Measurements from ENCODE around the gene DNAH14.
"Not testable (repeated sequence)": the region's sequence is repeated elsewhere in the genome, so short reads cannot be mapped to it uniquely, and the experiment has no call there.

DNAH14 gene

DNA sequence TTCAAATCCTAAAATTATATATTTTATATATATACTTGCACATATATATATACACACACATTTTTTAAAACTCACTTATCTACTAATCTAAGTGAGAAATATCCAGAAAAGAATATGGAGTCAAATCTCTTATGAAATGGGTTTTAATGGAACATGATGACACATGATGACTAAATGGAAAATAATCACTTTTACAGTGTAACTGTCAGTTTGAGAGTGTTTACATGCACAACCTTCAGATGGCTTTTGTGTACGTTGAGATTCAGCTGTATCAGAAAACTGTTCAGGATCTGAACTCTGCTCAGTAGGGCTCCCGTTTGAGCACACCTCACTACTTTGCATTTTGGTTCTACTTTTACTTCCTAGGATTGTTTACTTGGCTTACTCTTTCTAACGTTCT, 189.8 kb downstream of the DNAH14 start:
- no peak for DNase-seq (ENCODE audit: low read depth)
- TF ChIP-seq, protein P1, sequence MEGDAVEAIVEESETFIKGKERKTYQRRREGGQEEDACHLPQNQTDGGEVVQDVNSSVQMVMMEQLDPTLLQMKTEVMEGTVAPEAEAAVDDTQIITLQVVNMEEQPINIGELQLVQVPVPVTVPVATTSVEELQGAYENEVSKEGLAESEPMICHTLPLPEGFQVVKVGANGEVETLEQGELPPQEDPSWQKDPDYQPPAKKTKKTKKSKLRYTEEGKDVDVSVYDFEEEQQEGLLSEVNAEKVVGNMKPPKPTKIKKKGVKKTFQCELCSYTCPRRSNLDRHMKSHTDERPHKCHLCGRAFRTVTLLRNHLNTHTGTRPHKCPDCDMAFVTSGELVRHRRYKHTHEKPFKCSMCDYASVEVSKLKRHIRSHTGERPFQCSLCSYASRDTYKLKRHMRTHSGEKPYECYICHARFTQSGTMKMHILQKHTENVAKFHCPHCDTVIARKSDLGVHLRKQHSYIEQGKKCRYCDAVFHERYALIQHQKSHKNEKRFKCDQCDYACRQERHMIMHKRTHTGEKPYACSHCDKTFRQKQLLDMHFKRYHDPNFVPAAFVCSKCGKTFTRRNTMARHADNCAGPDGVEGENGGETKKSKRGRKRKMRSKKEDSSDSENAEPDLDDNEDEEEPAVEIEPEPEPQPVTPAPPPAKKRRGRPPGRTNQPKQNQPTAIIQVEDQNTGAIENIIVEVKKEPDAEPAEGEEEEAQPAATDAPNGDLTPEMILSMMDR (IDR thresholded peaks at IDR 0.05; ENCODE audit: low read depth, low read length, missing control alignments): no peak
- no peak overlapping the region for H3K4me3 ChIP-seq (ENCODE audit: low read depth, low read length)

DNA sequence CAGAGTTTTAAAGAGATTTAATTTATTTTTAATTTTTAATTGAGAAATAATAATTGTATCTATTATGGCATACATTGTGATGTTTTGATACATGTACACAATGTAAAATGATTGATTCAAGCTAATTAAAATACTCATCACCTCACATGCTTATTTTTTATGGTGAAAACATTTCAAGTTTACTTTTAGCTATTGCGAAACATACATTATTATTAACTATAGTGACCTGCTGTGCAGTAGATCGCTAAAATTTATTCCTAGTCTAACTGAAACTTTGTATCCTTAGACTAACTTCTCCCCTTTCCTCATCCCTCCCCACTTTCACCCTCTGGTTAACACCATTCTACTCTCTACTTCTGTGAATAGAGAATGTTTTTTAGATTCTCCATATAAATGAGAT, 191.6 kb downstream of the DNAH14 start:
- H3K4me3 ChIP-seq (ENCODE audit: low read depth, low read length): no peak overlapping the region
- TF ChIP-seq, protein P1 (IDR thresholded peaks at IDR 0.05; ENCODE audit: low read depth, low read length, missing control alignments): no peak
- DNase-seq (ENCODE audit: low read depth): no peak

DNA sequence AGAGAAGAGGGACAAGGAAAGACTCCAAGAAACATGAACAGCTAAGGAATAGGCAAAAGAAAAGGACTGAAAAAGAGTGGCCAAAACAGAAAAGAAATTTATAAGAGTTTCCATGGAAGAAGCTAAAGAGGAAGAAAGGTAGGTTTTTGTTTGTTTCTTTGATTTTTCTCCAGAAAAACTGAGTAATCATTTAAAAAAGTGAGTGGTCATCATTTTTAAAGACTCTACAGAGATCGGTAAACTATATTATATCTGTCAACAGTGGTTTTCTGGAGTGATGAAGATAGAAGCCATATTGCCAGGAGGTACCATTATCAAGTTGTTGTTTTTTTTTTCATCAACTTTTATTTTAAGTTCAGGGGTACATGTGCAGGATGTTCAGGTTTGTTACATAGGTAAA, 202.4 kb downstream of the DNAH14 start:
- DNase-seq (ENCODE audit: low read depth): no peak
- TF ChIP-seq, protein P1 (IDR thresholded peaks at IDR 0.05; ENCODE audit: low read depth, low read length, missing control alignments): no peak

DNA sequence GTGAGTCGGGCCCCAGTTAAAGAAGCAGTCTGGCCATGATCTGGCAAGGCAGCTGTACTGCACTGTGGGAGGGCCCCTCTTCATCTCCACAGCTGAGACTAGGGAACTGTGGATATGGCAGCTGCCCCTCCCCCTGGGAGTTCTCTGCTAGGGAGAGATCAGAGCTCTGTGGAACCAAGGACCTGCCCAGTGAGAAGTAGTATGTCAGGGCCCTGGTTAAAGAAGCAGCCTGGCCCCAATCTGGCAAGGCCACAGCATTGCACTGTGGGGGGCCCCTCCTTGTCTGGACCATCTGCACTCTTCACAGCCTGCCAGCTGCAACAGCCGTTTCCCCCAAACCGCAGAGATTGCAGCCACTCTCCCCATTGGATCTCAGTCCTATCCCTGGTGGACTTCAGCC, 208.5 kb downstream of the DNAH14 start:
- TF ChIP-seq, protein P1 (IDR thresholded peaks at IDR 0.05; ENCODE audit: low read depth, low read length, missing control alignments): no peak
- no peak for DNase-seq (ENCODE audit: low read depth)
- H3K4me3 ChIP-seq (ENCODE audit: low read depth, low read length): no peak overlapping the region

More for the DNA sequence above, 202.4 kb downstream of the DNAH14 start:
- H3K4me3 ChIP-seq (ENCODE audit: low read depth, low read length): no peak overlapping the region

DNA sequence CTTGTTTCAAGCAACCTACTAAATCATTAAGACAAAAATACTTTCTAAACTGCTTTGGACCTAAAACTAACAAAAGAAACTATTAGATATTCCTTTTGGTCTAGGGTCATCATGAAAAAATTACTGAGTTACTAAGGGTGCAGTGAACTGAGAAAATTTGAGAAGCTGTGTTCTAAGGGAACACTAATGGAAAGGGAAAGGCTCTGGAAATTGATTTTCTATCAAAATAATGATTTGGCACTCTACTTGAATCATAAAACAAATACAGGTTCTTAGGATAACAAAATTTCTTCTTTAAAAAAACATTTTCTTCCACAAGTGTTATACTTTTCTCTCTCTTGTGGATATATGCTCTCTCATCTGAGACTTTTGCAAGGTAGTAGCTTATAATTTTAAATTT, 213.5 kb downstream of the DNAH14 start:
- TF ChIP-seq, protein P1 (IDR thresholded peaks at IDR 0.05; ENCODE audit: low read depth, low read length, missing control alignments): no peak
- DNase-seq (ENCODE audit: low read depth): no peak

DNA sequence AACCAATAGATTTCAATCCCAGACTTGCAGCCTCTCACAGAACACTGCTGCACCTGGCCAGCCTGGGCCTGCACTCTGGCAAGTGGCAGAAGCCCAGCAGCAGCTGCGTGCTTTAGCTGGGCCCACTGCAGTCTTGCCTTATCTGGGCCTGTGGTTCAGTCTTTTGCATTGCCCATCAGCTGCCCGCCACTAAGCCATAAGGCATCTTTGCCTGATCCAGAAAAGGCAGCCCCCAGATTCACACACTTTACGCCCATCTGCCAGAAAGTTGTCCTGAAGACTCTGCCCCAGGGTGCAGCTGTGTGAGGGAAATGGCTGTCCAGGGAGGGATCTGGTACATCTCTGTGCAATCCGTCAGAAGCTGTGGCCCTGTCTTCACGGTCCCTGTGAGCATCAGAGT, 217.0 kb downstream of the DNAH14 start:
- TF ChIP-seq, protein P1 (IDR thresholded peaks at IDR 0.05; ENCODE audit: low read depth, low read length, missing control alignments): no peak
- no peak for DNase-seq (ENCODE audit: low read depth)
- no peak overlapping the region for H3K4me3 ChIP-seq (ENCODE audit: low read depth, low read length)

More for the DNA sequence above, 213.5 kb downstream of the DNAH14 start:
- H3K4me3 ChIP-seq (ENCODE audit: low read depth, low read length): no peak overlapping the region

DNA sequence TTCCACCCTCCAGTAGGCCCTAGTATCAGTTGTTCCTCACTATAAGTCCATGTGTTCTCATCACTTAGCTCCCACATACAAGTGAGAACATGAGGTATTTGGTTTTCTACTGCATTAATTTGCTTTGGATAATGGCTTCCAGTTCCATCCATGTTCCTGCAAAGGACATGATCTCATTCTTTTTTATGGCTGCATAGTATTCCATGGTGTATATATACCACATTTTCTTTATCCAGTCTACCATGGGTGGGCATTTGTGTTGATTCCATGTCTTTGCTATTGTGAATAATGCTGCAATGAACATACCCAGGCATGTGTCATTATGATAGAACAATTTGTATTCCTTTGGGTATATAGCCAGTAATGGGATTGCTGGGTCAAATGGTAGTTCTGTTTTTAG, 218.3 kb downstream of the DNAH14 start:
- not testable (repeated sequence) for DNase-seq (ENCODE audit: low read depth); H3K4me3 ChIP-seq (ENCODE audit: low read depth, low read length)

DNA sequence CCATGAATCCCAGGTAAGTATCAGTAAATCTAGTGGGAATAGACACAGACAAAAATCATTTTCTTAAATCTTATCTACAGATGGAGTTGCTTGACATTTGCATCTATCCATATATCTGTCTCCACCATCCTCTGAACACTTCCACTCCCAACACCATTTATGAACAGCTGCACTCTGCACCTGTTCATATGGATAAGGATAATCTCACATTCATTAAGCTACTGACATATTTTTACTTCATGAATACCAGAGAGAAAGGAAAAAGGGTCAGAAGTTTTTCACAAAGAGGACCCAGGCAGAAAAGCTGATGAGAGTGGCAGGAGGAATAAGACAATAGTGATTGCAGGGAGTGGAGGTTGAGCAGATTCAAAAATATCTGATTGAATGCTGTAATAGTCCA, 222.6 kb downstream of the DNAH14 start:
- H3K4me3 ChIP-seq (ENCODE audit: low read depth, low read length): no peak overlapping the region
- DNase-seq (ENCODE audit: low read depth): no peak

More for the DNA sequence above, 222.6 kb downstream of the DNAH14 start:
- TF ChIP-seq, protein P1 (IDR thresholded peaks at IDR 0.05; ENCODE audit: low read depth, low read length, missing control alignments): no peak

Measured in GM12864 (cell line).